Measurements from ENCODE around the gene FBN1.

GRCh38 chr15:48631176-48631770 lies 14.2 kb downstream of the FBN1 start:
- TF ChIP-seq SUZ12 (IDR thresholded peaks at IDR 0.05; ENCODE audit: extremely low read depth, insufficient read depth, insufficient read length) (no peak), ZNF274 (IDR thresholded peaks at IDR 0.05; ENCODE audit: low read depth, low read length) (no peak), YY1 (IDR thresholded peaks at IDR 0.05; ENCODE audit: insufficient read depth, insufficient read length) (no peak)
